Measurements from ENCODE around the gene SPDYE4.

DNA sequence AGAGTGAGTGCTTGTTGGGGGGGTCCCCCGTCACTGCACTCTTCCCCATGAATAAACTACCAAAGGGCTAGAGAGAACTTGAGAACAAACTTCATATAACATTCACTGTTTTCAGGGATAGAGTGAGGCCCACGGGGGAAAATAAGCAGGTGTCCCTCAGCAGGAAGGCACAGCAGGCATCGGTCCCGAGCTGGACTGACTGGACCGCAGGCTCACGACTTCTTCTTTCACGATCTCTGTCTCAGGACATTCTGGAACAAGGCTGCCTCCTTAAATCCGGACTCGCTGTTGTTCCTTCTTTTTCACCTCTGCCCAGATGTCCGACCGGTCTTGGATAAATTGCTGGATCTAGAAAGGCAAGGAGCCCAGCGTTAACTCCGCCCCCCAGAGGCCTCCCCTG is 28.5 kb downstream of the SPDYE4 start:
- no peak for TF ChIP-seq GATA3 (IDR thresholded peaks at IDR 0.05; ENCODE audit: low read depth, low read length)
- no peak for TF ChIP-seq GATA2 (IDR thresholded peaks at IDR 0.05; ENCODE audit: low read depth, low read length)
